ENCODE data around the gene MYO5B. TPM values are rescaled to one million over a fixed set of nuclear protein-coding genes. Genes with fewer than 3 reads are reported as not detected.

Gene MYO5B
- total and polyA plus RNA-seq, 10 of the 15 experiments (the other 5 are each of a cell fraction or from before 2014, with no cell fraction given) = 2.5 to 4.5 (median 3.3) TPM

DNA sequence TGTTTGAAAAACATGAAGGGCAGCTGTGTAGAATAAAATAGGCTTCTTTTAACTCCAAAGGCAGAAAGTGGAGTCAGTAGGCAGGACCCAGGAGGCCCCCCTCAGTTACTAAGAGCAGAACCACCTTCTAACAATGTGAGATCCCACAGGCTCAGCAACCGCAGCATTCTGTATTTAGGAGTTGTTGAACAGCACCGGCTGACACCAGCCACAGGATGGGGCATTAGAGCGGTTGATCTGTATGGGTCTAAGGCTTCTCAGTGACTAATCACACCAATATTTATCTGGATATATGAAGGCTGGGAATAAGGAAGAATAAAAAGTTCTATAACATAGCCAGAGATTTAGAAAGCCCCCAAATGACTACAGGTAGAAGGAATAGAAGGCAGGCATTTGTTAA lies 51.7 kb downstream of the MYO5B start:
- ChIA-PET CTCF (interaction anchor here (1.0 to 2.5 kb wide), 8 partner anchors 12 to 214 kb away, joined by 3 to 8 read pairs (median 5); no protein-coding TSS in a partner anchor), POLR2A (interaction anchor here (3.3 kb wide), 1 partner anchor 14 kb away, joined by 20 read pairs; no protein-coding TSS in a partner anchor), SMC1A (ENCODE audit: uncharacterized antibody, unreplicated experiment) (interaction anchor here (0.9 to 8.3 kb wide), 6 partner anchors 8 to 44 kb away, joined by 3 to 70 read pairs (median 7); no protein-coding TSS in a partner anchor), RAD21 (ENCODE audit: unreplicated experiment) (interaction anchor here (1.0 to 2.2 kb wide), 3 partner anchors 36 to 45 kb away, joined by 3 to 13 read pairs (median 3); no protein-coding TSS in a partner anchor)
- intact Hi-C loops (cut with micrococcal nuclease; ENCODE audit: unreplicated experiment) (no loop called here), in situ Hi-C loops (cut with MboI) (no loop called here)
- H3K4me2 ChIP-seq (ENCODE audit: control insufficient read depth, insufficient read depth) = no peak overlapping the region
- TF ChIP-seq, protein P1, sequence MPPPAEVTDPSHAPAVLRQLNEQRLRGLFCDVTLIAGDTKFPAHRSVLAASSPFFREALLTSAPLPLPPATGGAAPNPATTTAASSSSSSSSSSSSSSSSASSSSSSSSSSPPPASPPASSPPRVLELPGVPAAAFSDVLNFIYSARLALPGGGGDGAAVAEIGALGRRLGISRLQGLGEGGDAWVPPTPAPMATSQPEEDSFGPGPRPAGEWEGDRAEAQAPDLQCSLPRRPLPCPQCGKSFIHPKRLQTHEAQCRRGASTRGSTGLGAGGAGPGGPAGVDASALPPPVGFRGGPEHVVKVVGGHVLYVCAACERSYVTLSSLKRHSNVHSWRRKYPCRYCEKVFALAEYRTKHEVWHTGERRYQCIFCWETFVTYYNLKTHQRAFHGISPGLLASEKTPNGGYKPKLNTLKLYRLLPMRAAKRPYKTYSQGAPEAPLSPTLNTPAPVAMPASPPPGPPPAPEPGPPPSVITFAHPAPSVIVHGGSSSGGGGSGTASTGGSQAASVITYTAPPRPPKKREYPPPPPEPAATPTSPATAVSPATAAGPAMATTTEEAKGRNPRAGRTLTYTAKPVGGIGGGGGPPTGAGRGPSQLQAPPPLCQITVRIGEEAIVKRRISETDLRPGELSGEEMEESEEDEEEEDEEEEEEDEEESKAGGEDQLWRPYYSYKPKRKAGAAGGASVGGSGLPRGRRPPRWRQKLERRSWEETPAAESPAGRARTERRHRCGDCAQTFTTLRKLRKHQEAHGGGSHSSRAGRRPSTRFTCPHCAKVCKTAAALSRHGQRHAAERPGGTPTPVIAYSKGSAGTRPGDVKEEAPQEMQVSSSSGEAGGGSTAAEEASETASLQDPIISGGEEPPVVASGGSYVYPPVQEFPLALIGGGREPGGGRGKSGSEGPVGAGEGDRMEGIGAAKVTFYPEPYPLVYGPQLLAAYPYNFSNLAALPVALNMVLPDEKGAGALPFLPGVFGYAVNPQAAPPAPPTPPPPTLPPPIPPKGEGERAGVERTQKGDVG (CRISPR knock-in tag; IDR thresholded peaks at IDR 0.05) = no peak
- TF ChIP-seq TARDBP (IDR thresholded peaks at IDR 0.05; ENCODE audit: borderline replicate concordance) = no peak
- TF ChIP-seq ZNF24 (IDR thresholded peaks at IDR 0.05) = no peak
- no peak for TF ChIP-seq ZNF274 (IDR thresholded peaks at IDR 0.05; ENCODE audit: insufficient read depth, insufficient read length)
- TF ChIP-seq PAX8 (IDR thresholded peaks at IDR 0.05) = no peak
- TF ChIP-seq SMAD5 (IDR thresholded peaks at IDR 0.05; ENCODE audit: low read depth) = no peak
- no peak for TF ChIP-seq ZBED1 (IDR thresholded peaks at IDR 0.05; ENCODE audit: borderline replicate concordance)
- TF ChIP-seq ZSCAN29 (IDR thresholded peaks at IDR 0.05) = no peak
- no peak for TF ChIP-seq MYB (IDR thresholded peaks at IDR 0.05; ENCODE audit: borderline replicate concordance, low read depth, low read length)
- TF ChIP-seq ZZZ3 (IDR thresholded peaks at IDR 0.05; ENCODE audit: control insufficient read depth, insufficient read length, low read depth) = no peak
- TF ChIP-seq TCF7 (IDR thresholded peaks at IDR 0.05; ENCODE audit: borderline replicate concordance) = no peak
- TF ChIP-seq RB1 (IDR thresholded peaks at IDR 0.05; ENCODE audit: borderline replicate concordance) = no peak
- FAIRE-seq (no peak), DNase-seq (ENCODE audit: low read depth, low spot score) (no peak), ATAC-seq (peak; percentile 61)
- WGBS (ENCODE audit: insufficient coverage, insufficient replicate concordance, low lambda C conversion rate, missing lambda C conversion rate) = 45% methylated on average over 3 of the region's 3 CpGs
- no peaks in the 10 kb centered on the region for H3K36me3 ChIP-seq (ENCODE audit: control insufficient read depth in 2 of 2, insufficient read depth in 2 of 2, low read length in 1 of 2)
- no peak overlapping the region for H2AFZ ChIP-seq (ENCODE audit: control insufficient read depth, low read depth, low read length)
- no peak overlapping the region for H3K4me3 ChIP-seq
- H3K27ac ChIP-seq (ENCODE audit: control insufficient read depth, insufficient read depth) = no peak overlapping the region
- H3K9ac ChIP-seq (ENCODE audit: control insufficient read depth, insufficient read depth, low read length) = no peak overlapping the region
- no peaks in the 10 kb centered on the region for H3K27me3 ChIP-seq (replicated peaks in 1 of 2; ENCODE audit: control insufficient read depth in 2 of 2, insufficient read depth in 2 of 2, low read length in 1 of 2)
- no peaks in the 10 kb centered on the region for H3K79me2 ChIP-seq (ENCODE audit: control insufficient read depth, insufficient read depth, low read length)
- H3K4me1 ChIP-seq (ENCODE audit: control insufficient read depth, insufficient read depth, low read length) = no peaks in the 10 kb centered on the region
- H4K20me1 ChIP-seq (ENCODE audit: control insufficient read depth, insufficient read depth) = no peaks in the 10 kb centered on the region
- no peaks in the 10 kb centered on the region for H3K9me3 ChIP-seq (replicated peaks; ENCODE audit: control insufficient read depth, insufficient read depth, low read length)
- BruUV-seq (replicated peaks) = no TSS peak
